GM12873 (cell line): ENCODE results near the gene CCNT2.
A peak's percentile ranks its signal among the peaks of the same experiment; 100 is the strongest.

Experiments used
- CTCF ChIP-seq: IDR thresholded peaks from 2 replicates; pipeline ENCODE4 v1.5.1; 2012; ENCODE audit warnings: low read depth, mild to moderate bottlenecking, moderate library complexity, low read length, control low read depth; ENCODE audit not compliant: insufficient read depth; ENCODE audit errors: missing control alignments

CCNT2 gene

GRCh38 chr2:134911400-134911785 lies 7.2 kb upstream of the CCNT2 start:
- no peak for TF ChIP-seq CTCF

GRCh38 chr2:134912361-134912760 lies 6.3 kb upstream of the CCNT2 start:
- no peak for TF ChIP-seq CTCF

GRCh38 chr2:134917360-134917865 lies 1.2 kb upstream of the CCNT2 start:
- no peak for TF ChIP-seq CTCF

GRCh38 chr2:134917888-134918525 lies 615 bp upstream of the CCNT2 start:
- peak; percentile 28 for TF ChIP-seq CTCF

- no peak for TF ChIP-seq CTCF
Measured at GRCh38 chr2:134919341-134920210, 954 bp downstream of the CCNT2 start.

- TF ChIP-seq CTCF, result no peak
Measured at GRCh38 chr2:134924912-134925311, 6.3 kb downstream of the CCNT2 start.

GRCh38 chr2:134926231-134926931 lies 7.8 kb downstream of the CCNT2 start:
- no peak for TF ChIP-seq CTCF
